ENCODE data around the gene P4HA2. TPM values are rescaled to one million over a fixed set of nuclear protein-coding genes. Genes with fewer than 3 reads are reported as not detected.

Gene P4HA2
- total and polyA plus RNA-seq, 2 of the 8 experiments (the other 6 are each of a cell fraction or from before 2014, with no cell fraction given), result 7.4 to 9.3 TPM

GRCh38 chr5:132214491-132214890 lies 13.2 kb downstream of the P4HA2 start (continued):
- TF ChIP-seq CHD7 (IDR thresholded peaks at IDR 0.05; ENCODE audit: insufficient replicate concordance, low read length), result no peak
- TF ChIP-seq CREB1 (IDR thresholded peaks at IDR 0.05), result no peak
- no peak for TF ChIP-seq PHF8 (conservative IDR thresholded peaks at IDR 0.05; ENCODE audit: low read depth, low read length)
- TF ChIP-seq EP300 (IDR thresholded peaks at IDR 0.05; ENCODE audit: borderline replicate concordance in 1 of 2, low read depth in 2 of 2, low read length in 2 of 2), result no peak
- TF ChIP-seq USF2 (IDR thresholded peaks at IDR 0.05; ENCODE audit: low read length), result no peak
- TF ChIP-seq GTF2F1 (IDR thresholded peaks at IDR 0.05; ENCODE audit: borderline replicate concordance, low read depth, low read length), result no peak
- no peak for TF ChIP-seq TAF1 (IDR thresholded peaks at IDR 0.05; ENCODE audit: low read depth, low read length)
- no peak for TF ChIP-seq KDM5A (IDR thresholded peaks at IDR 0.05; ENCODE audit: low read length)

Data from H1 (cell line).